Gastrocnemius medialis (tissue), 4 donors: ENCODE data around the gene AK8. TPM values are rescaled to one million over a fixed set of nuclear protein-coding genes. Genes with fewer than 3 reads are reported as not detected.

ENCODE experiments used
- ATAC-seq, 2 donors: fragments of 150-250 bp; one replicate each; pipeline ENCODE4 v1.9.1; 2016
- DNase-seq, 2 donors: peaks; one replicate each; pipeline ENCODE4 v3.0.0-alpha.2; 2019
- H3K27ac ChIP-seq, 4 donors: fragments of 200-600 bp; sonication (generic); 1 replicate in 1 of 4; 2 replicates in 3 of 4; pipeline ENCODE4 v1.5.1; 2016 to 2018; ENCODE audit warnings: mild to moderate bottlenecking in 2 of 4, moderate library complexity in 1 of 4
- H3K27me3 ChIP-seq, 3 donors: fragments of 200-600 bp; sonication (generic) in 2 of 3; 1 replicate in 1 of 3; 2 replicates in 2 of 3; pipeline versions ENCODE4 v1.5.1 to v1.6.0; 2016 to 2019; ENCODE audit warnings: mild to moderate bottlenecking in 1 of 3, moderate library complexity in 1 of 3
- H3K36me3 ChIP-seq, 2 donors: fragments of 200-600 bp; sonication (generic) in 1 of 2; one replicate each; pipeline ENCODE4 v1.5.1; 2017 to 2018
- H3K4me1 ChIP-seq, 2 donors: fragments of 200-600 bp; sonication (generic) in 1 of 2; one replicate each; pipeline ENCODE4 v1.5.1; 2016 to 2017; ENCODE audit warnings: mild to moderate bottlenecking in 2 of 2
- H3K4me3 ChIP-seq, 4 donors: fragments of 200-600 bp; sonication (generic) in 3 of 4; 1 replicate in 1 of 4; 2 replicates in 3 of 4; pipeline ENCODE4 v1.5.1; 2016 to 2019; ENCODE audit warnings: mild to moderate bottlenecking in 2 of 4
- H3K9me3 ChIP-seq, 3 donors: fragments of 200-600 bp; sonication (generic) in 2 of 3; 1 replicate in 1 of 3; 2 replicates in 2 of 3; pipeline ENCODE4 v1.5.1; 2016 to 2019
- CTCF ChIP-seq, 5 experiments: fragments of 450-650 bp in 3 of 5; fragments of 200-600 bp in 2 of 5; sonication (generic) in 2 of 5; IDR thresholded peaks in 4 of 5; conservative IDR thresholded peaks in 1 of 5; 1 replicate in 4 of 5; 2 replicates in 1 of 5; pipeline ENCODE4 v1.5.1; 2016 to 2019; ENCODE audit warnings: antibody characterized with exemption in 5 of 5, mild to moderate bottlenecking in 3 of 5, moderate library complexity in 3 of 5
- POLR2A ChIP-seq, 2 donors: fragments of 450-650 bp; IDR thresholded peaks; one replicate each; pipeline ENCODE4 v1.6.1; 2017; ENCODE audit warnings: antibody characterized with exemption in 2 of 2, mild to moderate bottlenecking in 2 of 2, moderate library complexity in 2 of 2
- in situ Hi-C, 4 donors: fragments of 200-750 bp; cut with MboI; loops; one replicate each; pipeline versions ENCODE4 v1.15.0 to v1.8.0; 2017; ENCODE audit warnings: low sequenced_read_pairs in 4 of 4
- intact Hi-C: fragments of 100-400 bp; cut with DNase I; formaldehyde crosslinking; loops from one replicate; pipeline ENCODE4 v1.15.1; 2023; ENCODE audit warnings: low total_unique reads
- total RNA-seq, 4 donors: library from RNA; depleted of rRNA; stranded (reverse); fragments of >200 nt; gene quantifications; one replicate each; pipeline versions ENCODE4 v1.1.0 to v1.2.3, GENCODE V29; 2016

Gene AK8
- total RNA-seq, 4 donors from 2014 or later, result not detected

GRCh38 chr9:132896906-132897305, 18.8 kb upstream of the AK8 start:
- ATAC-seq (no peak), DNase-seq (no peak)
- peaks cover 0 to 80% of the 10 kb centered on the region in 2 donors for H3K36me3 ChIP-seq
- H3K4me1 ChIP-seq, result no peaks in the 10 kb centered on the region
- in situ Hi-C loops (no loop called here), intact Hi-C loops (no loop called here)
- H3K9me3 ChIP-seq, result no peaks in the 10 kb centered on the region
- no peak overlapping the region for H3K27ac ChIP-seq
- H3K4me3 ChIP-seq, result no peak overlapping the region
- no peaks in the 10 kb centered on the region for H3K27me3 ChIP-seq
- TF ChIP-seq POLR2A (IDR thresholded peaks at IDR 0.05) (no peak), CTCF (IDR thresholded peaks at IDR 0.05 in 4 of 5, conservative IDR thresholded peaks at IDR 0.05 in 1 of 5) (no peak)

GRCh38 chr9:132896264-132896663, 18.2 kb upstream of the AK8 start:
- Histone ChIP-seq H3K36me3 (peaks cover 0 to 77% of the 10 kb centered on the region in 2 donors), H3K4me3 (no peak overlapping the region), H3K27ac (no peak overlapping the region), H3K9me3 (no peaks in the 10 kb centered on the region), H3K27me3 (no peaks in the 10 kb centered on the region), H3K4me1 (no peaks in the 10 kb centered on the region)
- DNase-seq (no peak), ATAC-seq (no peak)
- no peak for TF ChIP-seq CTCF (IDR thresholded peaks at IDR 0.05 in 4 of 5, conservative IDR thresholded peaks at IDR 0.05 in 1 of 5)
- TF ChIP-seq POLR2A (IDR thresholded peaks at IDR 0.05), result no peak
- intact Hi-C loops (no loop called here), in situ Hi-C loops (no loop called here)

- in situ Hi-C loops, result no loop called here
- no peak overlapping the region for H3K27ac ChIP-seq
- H3K4me3 ChIP-seq, result no peak overlapping the region
- no peaks in the 10 kb centered on the region for H3K27me3 ChIP-seq
- no peaks in the 10 kb centered on the region for H3K9me3 ChIP-seq
- DNase-seq (no peak), ATAC-seq (no peak)
- no peak for TF ChIP-seq CTCF (IDR thresholded peaks at IDR 0.05 in 4 of 5, conservative IDR thresholded peaks at IDR 0.05 in 1 of 5)
- TF ChIP-seq POLR2A (IDR thresholded peaks at IDR 0.05), result no peak
- H3K4me1 ChIP-seq, result no peaks in the 10 kb centered on the region
- H3K36me3 ChIP-seq, result peaks cover 0 to 66% of the 10 kb centered on the region in 2 donors
- intact Hi-C loops, result no loop called here
These were observed 17.1 kb upstream of the AK8 start for GRCh38 chr9:132894862-132895835.

- H3K4me3 ChIP-seq, result no peak overlapping the region
- no peak for ATAC-seq
- peaks cover 0 to 58% of the 10 kb centered on the region in 2 donors for H3K36me3 ChIP-seq
- intact Hi-C loops (no loop called here), in situ Hi-C loops (no loop called here)
- H3K9me3 ChIP-seq, result no peaks in the 10 kb centered on the region
- no peaks in the 10 kb centered on the region for H3K27me3 ChIP-seq
- DNase-seq, result no peak
- no peak for TF ChIP-seq CTCF (IDR thresholded peaks at IDR 0.05 in 4 of 5, conservative IDR thresholded peaks at IDR 0.05 in 1 of 5)
- TF ChIP-seq POLR2A (IDR thresholded peaks at IDR 0.05), result no peak
- H3K27ac ChIP-seq, result no peak overlapping the region
- H3K4me1 ChIP-seq, result no peaks in the 10 kb centered on the region
These were observed 16.3 kb upstream of the AK8 start for GRCh38 chr9:132894346-132894745.
